Measurements from ENCODE around the gene NCAPD3. TPM values are rescaled to one million over a fixed set of nuclear protein-coding genes. Genes with fewer than 3 reads are reported as not detected.

Gene NCAPD3
- total and polyA plus RNA-seq, 4 donors: 14.1 to 35.4 (median 24.2) TPM

DNA sequence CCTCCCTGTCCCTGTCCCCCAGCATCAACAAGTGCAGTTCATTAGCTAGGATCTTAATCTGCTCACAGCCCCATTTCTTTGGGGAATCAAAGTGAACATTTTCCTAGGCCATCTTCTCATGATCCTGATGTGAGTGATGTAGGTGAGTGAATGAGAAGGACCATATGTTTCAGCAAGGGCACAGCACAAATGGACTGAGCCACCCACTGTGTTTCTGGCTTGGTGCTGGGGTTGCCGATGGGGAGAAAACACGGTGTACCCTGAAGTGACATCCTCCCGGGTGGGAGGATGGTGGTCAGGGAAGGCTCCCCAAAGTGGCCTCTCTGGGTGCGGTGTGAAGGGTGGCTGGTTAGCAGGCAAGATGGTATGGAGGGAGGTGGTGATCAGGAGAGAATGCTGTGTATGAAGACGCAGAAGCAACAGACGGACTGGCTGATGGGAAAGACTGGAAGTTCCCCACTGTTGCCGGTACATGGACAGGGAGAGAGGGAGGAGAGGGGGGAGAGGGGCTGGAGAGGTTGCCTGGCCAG is 82.7 kb downstream of the NCAPD3 start:
- H3K4me3 ChIP-seq (ENCODE audit: low read depth in 1 of 3, low read length in 3 of 3): no peak overlapping the region
- no peak overlapping the region for H3K9ac ChIP-seq (ENCODE audit: low read depth in 1 of 2, low read length in 2 of 2)
- DNase-seq (ENCODE audit: low spot score): no peak
- H3K27ac ChIP-seq (ENCODE audit: low read depth in 1 of 2, low read length in 2 of 2): no peak overlapping the region
- H3K4me1 ChIP-seq (ENCODE audit: control insufficient read depth in 4 of 4, insufficient read depth in 4 of 4, low read length in 3 of 4): no peaks in the 10 kb centered on the region
- TF ChIP-seq JUND (IDR thresholded peaks at IDR 0.05): no peak
- TF ChIP-seq GABPA (IDR thresholded peaks at IDR 0.05 in 1 of 2, conservative IDR thresholded peaks at IDR 0.05 in 1 of 2): no peak
- TF ChIP-seq, protein P1, sequence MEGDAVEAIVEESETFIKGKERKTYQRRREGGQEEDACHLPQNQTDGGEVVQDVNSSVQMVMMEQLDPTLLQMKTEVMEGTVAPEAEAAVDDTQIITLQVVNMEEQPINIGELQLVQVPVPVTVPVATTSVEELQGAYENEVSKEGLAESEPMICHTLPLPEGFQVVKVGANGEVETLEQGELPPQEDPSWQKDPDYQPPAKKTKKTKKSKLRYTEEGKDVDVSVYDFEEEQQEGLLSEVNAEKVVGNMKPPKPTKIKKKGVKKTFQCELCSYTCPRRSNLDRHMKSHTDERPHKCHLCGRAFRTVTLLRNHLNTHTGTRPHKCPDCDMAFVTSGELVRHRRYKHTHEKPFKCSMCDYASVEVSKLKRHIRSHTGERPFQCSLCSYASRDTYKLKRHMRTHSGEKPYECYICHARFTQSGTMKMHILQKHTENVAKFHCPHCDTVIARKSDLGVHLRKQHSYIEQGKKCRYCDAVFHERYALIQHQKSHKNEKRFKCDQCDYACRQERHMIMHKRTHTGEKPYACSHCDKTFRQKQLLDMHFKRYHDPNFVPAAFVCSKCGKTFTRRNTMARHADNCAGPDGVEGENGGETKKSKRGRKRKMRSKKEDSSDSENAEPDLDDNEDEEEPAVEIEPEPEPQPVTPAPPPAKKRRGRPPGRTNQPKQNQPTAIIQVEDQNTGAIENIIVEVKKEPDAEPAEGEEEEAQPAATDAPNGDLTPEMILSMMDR (IDR thresholded peaks at IDR 0.05; ENCODE audit: low read depth, low read length, missing input control): no peak
- TF ChIP-seq FOXA1 (IDR thresholded peaks at IDR 0.05): no peak
- H3K27me3 ChIP-seq (ENCODE audit: control insufficient read depth in 4 of 4, insufficient read depth in 4 of 4, low read length in 3 of 4): no peaks in the 10 kb centered on the region
- 92% methylated on average over 7 of the region's 7 CpGs for WGBS
- no peaks in the 10 kb centered on the region for H3K9me3 ChIP-seq (ENCODE audit: control insufficient read depth in 4 of 4, low read length in 3 of 4)
- H3K36me3 ChIP-seq (ENCODE audit: control insufficient read depth in 4 of 4, insufficient read depth in 3 of 4, low read depth in 1 of 4, low read length in 3 of 4): no peaks in the 10 kb centered on the region

GRCh38 chr11:134139873-134140331 is 83.9 kb downstream of the NCAPD3 start:
- H3K9me3 ChIP-seq (ENCODE audit: control insufficient read depth in 4 of 4, low read length in 3 of 4): no peaks in the 10 kb centered on the region
- H3K27me3 ChIP-seq (ENCODE audit: control insufficient read depth in 4 of 4, insufficient read depth in 4 of 4, low read length in 3 of 4): no peaks in the 10 kb centered on the region
- no peak overlapping the region for H3K9ac ChIP-seq (ENCODE audit: low read depth in 1 of 2, low read length in 2 of 2)
- no peaks in the 10 kb centered on the region for H3K4me1 ChIP-seq (ENCODE audit: control insufficient read depth in 4 of 4, insufficient read depth in 4 of 4, low read length in 3 of 4)
- TF ChIP-seq RXRA (IDR thresholded peaks at IDR 0.05) (no peak), HNF4A (conservative IDR thresholded peaks at IDR 0.05) (no peak), RAD21 (IDR thresholded peaks at IDR 0.05) (peak; percentile 82 to 88), TAF1 (conservative IDR thresholded peaks at IDR 0.05) (no peak), YY1 (IDR thresholded peaks at IDR 0.05) (no peak), FOXA1 (IDR thresholded peaks at IDR 0.05) (no peak), JUND (IDR thresholded peaks at IDR 0.05) (no peak)
- TF ChIP-seq, protein P1 (IDR thresholded peaks at IDR 0.05; ENCODE audit: low read depth, low read length, missing input control): peak; percentile 77
- TF ChIP-seq, protein P2, sequence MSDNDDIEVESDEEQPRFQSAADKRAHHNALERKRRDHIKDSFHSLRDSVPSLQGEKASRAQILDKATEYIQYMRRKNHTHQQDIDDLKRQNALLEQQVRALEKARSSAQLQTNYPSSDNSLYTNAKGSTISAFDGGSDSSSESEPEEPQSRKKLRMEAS (IDR thresholded peaks at IDR 0.05): no peak
- no peak overlapping the region for H3K4me3 ChIP-seq (ENCODE audit: low read depth in 1 of 3, low read length in 3 of 3)
- no peak overlapping the region for H3K27ac ChIP-seq (ENCODE audit: low read depth in 1 of 2, low read length in 2 of 2)
- no peak for DNase-seq (ENCODE audit: low spot score)
- 56% methylated on average over 10 of the region's 10 CpGs for WGBS
- H3K36me3 ChIP-seq (ENCODE audit: control insufficient read depth in 4 of 4, insufficient read depth in 3 of 4, low read depth in 1 of 4, low read length in 3 of 4): no peaks in the 10 kb centered on the region

DNA sequence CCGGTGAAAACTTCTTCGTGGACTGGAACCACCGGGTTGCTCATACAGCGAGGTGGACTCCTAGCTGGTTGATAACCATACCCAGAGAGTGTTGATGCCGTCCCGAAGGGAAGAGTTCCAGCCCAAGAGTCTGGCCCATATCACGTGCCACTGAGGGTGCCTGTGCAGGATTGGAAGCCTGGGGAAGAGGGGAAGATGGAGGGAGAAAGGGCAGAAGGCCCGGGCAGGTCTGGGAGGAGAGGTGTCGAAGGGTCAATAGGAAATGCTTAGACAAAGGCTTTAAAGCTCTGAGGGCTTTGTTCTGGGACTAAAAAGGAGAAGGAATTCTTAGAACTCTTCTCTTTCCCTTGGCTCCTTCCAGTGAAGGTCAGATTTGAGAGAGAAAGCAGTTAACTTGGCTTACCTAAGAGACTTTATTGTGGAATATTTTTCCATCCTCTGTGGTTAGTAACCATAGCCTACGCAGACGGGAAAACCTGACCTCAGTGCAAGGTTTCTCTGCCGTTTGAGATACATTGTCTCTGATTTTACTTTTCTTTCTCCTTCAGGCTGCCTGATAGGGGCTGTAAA is 84.4 kb downstream of the NCAPD3 start:
- no peaks in the 10 kb centered on the region for H3K9me3 ChIP-seq (ENCODE audit: control insufficient read depth in 4 of 4, low read length in 3 of 4)
- no peak overlapping the region for H3K9ac ChIP-seq (ENCODE audit: low read depth in 1 of 2, low read length in 2 of 2)
- no peak for DNase-seq (ENCODE audit: low spot score)
- no peaks in the 10 kb centered on the region for H3K27me3 ChIP-seq (ENCODE audit: control insufficient read depth in 4 of 4, insufficient read depth in 4 of 4, low read length in 3 of 4)
- no peak overlapping the region for H3K4me3 ChIP-seq (ENCODE audit: low read depth in 1 of 3, low read length in 3 of 3)
- 75% methylated on average over 12 of the region's 12 CpGs for WGBS
- H3K27ac ChIP-seq (ENCODE audit: low read depth in 1 of 2, low read length in 2 of 2): no peak overlapping the region
- H3K4me1 ChIP-seq (ENCODE audit: control insufficient read depth in 4 of 4, insufficient read depth in 4 of 4, low read length in 3 of 4): no peaks in the 10 kb centered on the region
- no peak for TF ChIP-seq HNF4A (conservative IDR thresholded peaks at IDR 0.05)
- no peak for TF ChIP-seq GABPA (IDR thresholded peaks at IDR 0.05 in 1 of 2, conservative IDR thresholded peaks at IDR 0.05 in 1 of 2)
- TF ChIP-seq EGR1 (IDR thresholded peaks at IDR 0.05; ENCODE audit: low read depth in 2 of 2): no peak
- H3K36me3 ChIP-seq (ENCODE audit: control insufficient read depth in 4 of 4, insufficient read depth in 3 of 4, low read depth in 1 of 4, low read length in 3 of 4): no peaks in the 10 kb centered on the region

Measured in liver (tissue), 9 donors.